ENCODE measurements around the gene C1orf52.

GRCh38 chr1:85289848-85290335, 30.4 kb upstream of the C1orf52 start:
- no peak for TF ChIP-seq CTCF (conservative IDR thresholded peaks at IDR 0.05; ENCODE audit: low read length)
- TF ChIP-seq EZH2phosphoT487 (IDR thresholded peaks at IDR 0.05; ENCODE audit: borderline replicate concordance, low read depth, low read length) = no peak
